Activated T-cell treated with anti-CD3 and anti-CD28 coated beads for 48 hours (primary cell): ENCODE measurements around the gene CD163L1.
"Not testable (repeated sequence)": the region's sequence is repeated elsewhere in the genome, so short reads cannot be mapped to it uniquely, and the experiment has no call there.

Experiments used
- DNase-seq: peaks from one replicate; pipeline ENCODE4 v3.0.0-alpha.2; 2020; ENCODE audit warnings: low read depth

Gene CD163L1

DNA sequence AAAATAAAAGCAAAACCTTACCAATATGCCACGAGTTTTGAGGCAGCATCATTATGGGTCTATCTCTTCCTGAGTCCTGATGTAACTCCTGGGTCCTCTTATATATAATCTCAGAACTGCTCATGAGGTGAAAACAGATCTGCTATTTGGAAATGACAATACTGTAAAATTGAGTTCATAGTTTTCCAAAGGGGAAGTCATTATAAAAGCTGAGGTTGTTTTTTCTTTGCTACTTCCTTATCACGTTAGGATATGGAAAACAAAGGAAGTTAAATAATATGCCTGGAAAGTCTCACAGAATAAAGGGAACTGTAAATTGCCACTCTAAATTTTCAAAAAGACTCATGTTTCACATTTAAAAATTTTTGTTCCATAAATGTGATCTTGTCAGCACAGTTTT lies at the start of gene CD163L1:
Gene CD163L1 (minus strand): TSS at position 78 of the 400 bp plus-strand sequence. CDS start 26 bp downstream, at position 52.
- DNase-seq: no peak

DNA sequence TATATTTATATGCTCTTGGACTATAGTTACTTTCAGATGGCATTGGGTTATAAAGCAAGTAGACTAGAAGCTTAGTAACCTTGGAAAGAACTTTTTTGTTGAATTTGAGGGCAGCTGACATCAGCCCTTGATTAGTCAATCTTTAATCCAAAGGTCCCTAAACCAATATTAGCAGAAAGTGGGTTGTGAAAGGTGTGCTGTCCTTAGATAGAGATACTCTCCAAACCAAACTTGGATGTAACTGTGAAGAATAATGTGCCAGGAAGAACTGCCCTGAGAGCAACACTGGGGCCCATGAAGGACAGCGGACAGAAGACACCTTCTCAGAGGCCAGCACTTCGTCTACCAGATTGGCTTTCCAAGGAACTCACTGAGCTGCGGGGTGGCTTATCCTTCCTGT lies 49.1 kb upstream of the CD163L1 start:
- no peak for DNase-seq

DNA sequence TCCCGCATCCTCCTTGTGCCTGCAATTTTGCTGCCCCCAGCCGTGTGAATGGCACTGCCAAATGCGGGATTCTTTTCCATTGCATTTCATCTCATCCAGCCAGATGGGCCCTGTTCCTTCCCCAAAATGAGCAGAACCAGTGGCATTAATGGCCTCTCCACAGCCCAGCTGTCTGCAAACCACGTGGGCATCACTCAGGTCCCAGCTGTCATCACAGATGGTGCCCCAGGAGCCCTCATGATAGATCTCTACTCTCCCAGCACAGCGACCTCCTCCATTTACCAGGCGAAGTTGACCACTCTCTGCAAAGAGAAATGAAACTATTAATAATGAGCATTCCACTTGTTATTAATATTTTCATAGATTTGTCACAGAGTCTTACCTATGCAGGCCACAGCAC lies 42.6 kb upstream of the CD163L1 start:
- no peak for DNase-seq

DNA sequence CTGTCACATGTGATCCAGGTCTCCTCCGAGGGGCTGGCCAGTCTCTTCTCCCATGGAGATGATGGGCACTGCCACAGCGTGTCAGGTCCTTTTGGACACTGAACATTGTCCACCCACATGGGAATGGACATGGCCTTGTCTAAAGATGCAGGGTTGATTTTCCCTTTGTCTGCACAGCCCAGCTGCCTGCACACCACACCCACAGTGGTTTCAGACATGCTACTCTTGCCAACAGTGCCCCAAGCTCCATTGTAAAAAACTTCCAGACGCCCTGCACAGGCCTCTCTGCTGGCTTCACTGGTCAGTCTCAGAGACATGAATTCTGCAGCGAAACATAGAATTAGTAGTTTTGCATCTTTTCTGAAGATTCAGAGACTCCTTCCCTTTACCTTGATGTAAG lies 41.1 kb upstream of the CD163L1 start:
- DNase-seq: no peak

DNA sequence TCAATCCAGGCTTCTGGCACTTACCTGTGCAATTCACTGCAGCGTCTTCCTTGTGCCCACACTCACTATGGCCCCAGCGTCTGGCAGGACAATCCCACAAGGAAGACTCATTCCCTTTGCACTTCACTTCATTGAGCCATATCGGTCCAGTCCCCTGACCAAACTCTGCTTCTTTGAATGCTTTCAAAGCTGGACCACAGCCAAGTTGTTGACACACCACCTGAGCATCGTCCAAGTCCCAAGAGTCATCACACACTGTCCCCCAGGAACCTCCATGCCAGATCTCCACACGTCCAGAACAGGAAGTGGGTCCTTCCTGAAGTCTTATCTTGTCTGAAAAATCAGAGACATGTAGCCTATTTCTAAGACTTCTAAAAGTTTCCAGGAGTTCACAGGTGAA lies 39.4 kb upstream of the CD163L1 start:
- no peak for DNase-seq

DNA sequence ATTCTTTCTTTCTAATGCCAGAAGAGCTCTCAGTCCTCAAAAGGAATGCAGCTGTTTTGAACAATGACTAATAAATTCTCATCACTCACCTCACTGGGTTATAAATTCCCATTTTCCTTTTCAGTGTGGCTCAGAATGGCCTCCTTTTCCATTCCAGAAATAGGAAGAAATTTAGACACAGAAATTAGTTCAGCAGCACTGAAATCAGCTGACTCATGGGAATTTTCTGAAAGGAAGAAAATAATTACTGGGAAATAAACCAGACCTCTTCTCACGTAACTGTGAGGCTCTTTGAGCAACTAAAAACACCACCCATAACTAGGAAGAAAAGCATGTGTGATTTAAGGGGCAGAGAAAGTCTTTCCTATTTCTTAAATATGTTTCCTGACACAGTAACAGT lies 35.8 kb upstream of the CD163L1 start:
- DNase-seq: no peak

DNA sequence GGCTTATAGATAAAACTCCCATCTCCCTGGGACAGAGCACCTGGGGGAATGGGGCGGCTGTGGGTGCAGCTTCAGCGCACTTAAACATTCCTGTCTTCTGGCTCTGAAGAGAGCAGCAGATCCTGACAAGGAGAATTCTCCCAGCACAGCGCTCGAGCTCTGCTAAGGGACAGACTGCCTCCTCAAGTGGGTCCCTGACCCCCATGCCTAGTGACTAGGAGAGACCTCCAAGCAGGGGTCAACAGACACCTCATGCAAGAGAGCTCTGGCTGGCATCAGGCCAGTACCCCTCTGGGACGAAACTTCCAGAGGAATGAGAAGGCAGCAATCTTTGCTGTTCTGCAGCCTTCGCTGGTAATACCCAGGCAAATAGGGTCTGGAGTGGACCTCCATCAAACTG lies 28.1 kb upstream of the CD163L1 start:
- no peak for DNase-seq

DNA sequence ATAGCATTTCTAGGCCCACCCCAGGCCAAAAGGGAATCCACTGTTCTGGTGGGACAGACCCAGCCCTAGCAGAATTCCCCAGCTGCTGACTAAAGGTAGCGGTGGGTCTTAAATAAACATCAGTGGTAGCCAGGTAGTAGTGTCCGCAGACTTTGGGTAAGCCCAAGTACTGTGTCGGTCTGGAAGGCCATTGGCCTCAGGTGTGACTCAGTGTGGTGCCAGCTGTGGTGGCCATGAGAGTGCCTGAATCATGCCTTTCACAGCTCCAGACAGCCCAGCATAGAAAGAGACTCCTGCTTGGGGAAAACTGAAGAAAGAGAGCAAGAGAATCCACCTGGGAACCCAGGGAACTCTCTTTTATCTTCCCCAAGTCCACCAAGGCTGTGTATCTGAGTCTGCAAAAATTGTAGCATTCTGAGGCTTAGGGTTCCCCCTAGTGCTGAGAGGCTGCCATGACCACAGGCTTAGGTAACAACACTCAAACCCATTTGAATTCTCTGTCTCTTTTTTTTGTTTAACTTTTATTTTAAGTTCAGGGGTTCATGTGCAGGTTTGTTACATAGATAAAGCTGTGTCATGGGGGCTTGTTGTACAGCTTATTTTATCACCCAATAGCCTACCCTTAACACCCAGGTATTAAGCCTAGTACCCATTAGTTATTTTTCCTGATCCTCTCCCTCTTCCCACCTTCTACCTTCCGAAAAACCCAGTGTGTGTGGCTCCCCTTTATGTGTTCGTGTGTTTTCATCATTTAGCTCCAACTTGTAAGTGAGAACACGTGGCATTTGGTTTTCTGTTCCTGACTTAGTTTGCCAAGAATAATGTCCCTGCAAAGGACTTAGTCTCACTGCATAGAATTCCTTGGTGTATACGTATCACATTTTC lies 16.7 kb upstream of the CD163L1 start:
- peak; percentile 19 for DNase-seq

DNA sequence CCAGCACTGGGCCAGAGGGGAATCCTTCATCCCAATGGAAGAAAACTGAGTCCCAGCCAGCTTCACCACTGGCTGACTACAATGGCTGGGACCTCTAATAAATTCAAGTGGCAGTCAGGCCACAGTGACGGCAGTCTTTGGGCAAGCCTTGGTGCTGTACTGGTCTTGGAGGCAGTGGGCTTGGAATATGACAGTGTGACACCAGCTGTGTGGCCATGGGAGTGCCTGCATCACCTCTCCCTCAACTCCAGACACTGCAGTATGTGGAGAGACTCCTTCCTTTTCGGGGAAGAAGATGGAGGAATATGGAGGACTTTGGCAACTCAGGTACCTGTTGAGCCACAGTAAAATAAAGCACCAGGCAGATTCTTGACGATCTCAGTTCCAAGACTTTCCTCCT lies 16.0 kb upstream of the CD163L1 start:
- no peak for DNase-seq

DNA sequence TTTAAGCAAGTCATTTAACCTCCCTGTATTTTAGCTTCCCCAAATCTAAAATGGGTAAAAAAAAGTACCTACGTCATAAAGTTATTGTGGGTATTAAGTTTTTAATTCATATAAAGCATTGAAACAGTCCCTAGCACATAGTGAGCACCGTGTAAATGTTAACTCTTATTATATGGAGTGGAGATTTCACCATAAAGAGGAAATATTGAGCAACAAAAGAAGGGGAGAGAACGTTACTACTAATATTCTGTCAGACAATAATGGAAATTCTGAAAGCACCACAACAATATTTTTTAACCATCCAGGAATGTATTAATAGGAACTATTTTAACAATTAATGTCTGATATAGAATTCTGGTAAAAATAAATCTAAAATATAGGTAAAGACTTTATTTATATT lies 7.8 kb upstream of the CD163L1 start:
- no peak for DNase-seq

DNA sequence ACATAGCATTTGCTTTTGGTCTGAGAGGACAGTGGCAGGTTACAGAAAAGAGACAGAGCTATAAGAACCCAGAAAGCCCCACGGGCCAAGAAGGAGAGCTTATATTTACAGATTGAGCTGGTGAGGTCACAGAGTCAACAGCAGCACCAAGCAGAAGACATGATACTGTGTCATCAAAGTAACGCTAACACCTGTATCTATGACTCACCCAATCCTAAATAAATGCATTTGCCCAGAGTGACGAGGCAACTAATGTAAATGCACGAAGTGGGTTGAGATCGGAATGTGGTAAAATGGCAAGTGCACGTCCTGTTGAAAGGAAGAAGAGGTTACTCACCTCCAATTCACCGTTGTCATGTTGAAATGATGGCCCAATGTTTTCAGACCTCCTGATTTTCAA lies 6.7 kb upstream of the CD163L1 start:
- no peak for DNase-seq

DNA sequence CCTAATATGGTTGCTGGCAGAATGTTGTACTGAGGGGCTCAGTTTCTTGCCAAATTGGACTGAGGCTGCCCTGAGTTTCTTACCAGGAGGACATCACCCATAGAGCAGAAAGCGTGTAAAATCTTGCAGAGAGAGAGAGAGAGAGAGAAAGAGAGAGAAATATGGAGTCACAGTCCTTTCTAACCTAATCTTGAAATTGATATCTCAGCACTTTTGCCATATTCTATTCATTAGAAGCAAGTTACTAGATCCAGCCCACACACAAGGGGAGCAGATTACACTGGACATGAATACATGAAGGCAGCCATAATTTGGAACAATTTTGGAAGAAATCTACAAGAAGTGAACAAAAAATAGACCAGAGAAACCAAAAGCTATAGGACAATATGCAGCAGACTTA lies 4.1 kb upstream of the CD163L1 start:
- no peak for DNase-seq

DNA sequence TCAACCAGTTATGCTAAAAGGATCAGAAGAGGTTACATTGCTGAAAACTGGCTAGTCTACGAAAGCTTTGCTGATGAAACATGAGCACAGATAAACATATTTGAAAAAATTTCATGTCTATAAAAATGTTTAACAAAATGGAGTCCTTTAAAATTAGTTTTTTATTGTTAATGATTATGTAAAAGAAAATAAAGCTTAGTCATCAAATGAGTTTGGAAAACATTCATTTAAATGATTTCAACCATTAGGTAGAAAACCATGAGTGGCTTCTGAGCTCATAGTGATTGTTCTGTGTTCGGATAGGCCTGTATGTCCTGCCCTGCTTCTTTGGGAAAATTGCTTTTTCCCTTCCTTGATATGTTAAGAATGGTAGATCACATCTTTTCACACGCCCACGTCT lies 584 bp upstream of the CD163L1 start:
- DNase-seq: no peak

DNA sequence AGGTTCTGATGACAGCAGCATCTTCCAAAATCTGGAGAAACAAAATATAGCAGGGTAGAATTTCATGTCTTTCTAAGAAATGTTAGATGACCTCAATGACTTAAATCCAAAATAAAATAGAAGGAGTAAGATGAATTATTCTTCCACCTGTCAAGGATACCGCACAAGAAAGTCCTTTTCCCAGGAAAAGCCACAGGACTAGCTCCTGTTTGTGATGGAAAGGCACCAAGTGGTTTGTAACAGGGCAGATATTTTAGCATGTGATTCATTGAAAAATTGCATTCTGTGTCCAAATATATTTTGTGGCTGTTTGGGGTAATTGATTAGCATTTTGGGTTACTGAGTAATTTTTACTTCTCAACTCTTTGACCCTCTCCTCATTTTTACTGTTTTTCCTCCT lies 2.7 kb downstream of the CD163L1 start:
- DNase-seq: no peak

DNA sequence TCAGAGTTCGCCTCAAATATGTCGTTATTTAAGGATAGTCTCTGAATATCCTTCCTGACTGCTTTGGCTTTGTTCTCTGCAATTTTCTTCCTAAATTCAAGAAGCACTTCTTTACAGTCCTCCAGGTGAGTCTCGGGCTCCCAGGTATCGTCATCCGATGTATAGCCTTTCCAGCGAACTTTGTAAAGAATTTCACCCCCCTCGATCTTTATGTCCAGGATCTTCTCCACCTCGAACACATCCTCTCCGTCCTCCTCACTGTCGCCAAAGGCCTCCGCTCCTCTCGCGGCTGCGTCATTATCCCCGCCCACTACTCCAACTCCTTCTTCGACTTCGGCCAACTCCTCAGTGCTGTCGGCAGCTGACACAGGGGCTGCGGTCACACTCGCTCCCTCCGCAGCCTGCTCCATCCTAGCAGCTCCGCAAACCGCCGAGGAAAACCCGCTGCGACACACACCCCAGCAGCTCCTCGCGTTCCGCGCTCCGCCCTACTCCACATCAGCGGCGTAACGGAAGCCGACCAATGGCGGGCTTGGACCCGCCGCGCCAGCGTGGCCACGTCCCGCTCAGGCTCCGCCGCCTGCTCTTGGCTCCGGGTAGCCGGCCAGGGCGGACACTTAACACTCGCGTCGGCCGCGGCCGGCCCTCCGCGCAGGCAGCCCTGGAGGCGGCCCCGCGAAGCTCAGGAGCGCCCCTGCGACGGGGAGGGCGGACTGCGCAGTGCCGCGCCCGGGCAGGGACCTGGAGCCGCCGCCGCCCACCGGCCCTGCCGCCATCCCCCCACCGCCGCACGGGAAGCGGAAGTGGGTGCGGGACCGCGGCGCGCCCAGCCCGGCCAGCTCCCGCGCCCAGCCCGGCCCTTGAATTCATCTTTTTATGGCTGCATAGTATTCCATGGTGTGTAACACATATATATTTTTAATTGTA lies 4.1 kb downstream of the CD163L1 start:
- peak; percentile 37 for DNase-seq

DNA sequence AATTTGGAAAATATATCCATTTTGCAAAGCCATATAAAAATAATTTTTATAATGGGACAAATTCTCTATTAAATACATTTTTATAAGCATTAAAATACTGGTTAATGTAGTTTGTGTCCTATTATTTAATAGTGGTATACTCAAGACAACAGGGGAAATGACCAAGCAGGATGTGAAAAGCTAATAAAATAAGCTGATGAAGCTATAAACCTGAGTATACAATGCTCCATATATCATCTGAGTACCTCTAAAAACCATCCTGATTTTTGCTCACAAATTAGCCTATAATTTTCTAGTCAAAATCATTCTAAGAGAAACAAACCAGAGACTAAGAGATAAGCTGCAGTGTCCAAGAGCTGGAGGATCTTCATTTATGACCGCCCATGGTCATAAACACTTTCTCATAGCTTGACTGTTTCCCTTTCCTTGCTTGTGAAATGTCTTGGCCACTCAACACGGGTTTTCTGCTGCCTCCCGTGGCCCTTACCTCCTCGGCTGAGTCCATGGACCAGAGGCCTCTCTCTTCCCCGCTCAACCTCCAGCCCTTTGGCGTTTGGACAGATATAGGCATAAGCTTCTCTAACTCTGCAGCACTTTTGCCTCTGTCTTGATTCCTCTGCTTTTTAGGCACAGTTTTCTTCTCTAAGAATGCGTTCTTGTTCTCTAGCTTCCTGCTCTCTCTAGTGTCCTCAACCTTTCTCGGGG lies 5.5 kb downstream of the CD163L1 start:
- not testable (repeated sequence) for DNase-seq

DNA sequence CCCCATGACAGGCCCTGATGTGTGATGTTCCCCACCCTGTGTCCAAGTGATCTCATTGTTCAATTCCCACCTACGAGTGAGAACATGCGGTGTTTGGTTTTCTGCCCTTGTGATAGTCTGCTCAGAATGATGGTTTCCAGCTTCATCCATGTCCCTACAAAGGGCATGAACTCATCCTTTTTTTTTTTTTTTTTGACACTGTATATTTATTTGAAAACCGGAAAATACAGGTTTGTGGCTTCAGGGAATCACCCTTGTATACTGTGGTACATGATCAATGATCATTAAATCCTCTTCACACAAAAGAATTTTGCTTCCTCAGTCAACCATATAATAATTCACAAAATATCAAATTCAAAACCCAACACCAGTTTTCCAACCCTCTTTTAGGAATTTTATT lies 6.5 kb downstream of the CD163L1 start:
- not testable (repeated sequence) for DNase-seq

DNA sequence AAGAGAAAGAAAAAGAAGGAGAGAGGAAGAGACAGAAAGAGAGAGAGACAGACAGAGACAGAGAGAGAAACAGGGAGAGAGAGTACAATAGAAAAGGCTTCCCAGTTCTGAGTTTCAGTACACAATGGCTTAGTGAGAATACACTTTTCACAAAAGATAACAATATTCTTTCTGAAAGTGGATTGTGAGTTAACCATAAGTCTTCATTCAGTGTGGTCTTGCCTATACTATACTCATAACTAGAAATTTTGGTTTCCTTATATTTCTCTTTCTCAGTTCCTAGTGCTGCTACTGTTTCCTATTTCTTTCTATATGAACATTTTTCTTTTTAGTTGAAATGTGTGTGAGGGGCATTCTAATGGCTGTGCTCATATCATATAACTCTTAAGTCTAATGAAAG lies 9.3 kb downstream of the CD163L1 start:
- DNase-seq: no peak

DNA sequence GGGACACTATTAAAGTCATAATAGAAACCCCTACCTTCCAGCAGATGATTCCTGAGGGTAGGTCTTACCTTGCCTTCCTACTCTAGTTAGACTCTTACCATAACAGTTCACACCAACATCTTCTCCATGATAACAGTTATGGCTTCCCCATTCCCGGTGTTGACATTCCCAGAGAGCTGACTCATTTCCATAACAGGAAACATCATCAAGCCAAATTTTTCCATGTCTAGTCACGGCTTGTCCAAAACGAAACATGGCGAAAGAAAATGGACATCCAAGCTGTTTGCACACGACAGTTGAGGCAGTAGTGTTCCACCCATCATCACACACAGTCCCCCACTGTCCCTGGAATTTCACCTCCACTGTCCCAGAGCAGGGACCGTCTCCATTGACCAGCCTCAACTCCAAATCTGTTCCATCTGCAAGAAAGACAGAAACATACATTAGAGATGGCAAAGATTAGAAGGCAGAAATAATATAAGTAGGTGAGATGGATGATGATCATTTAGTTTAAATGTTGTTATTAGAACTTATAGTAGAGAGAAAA lies 10.6 kb downstream of the CD163L1 start:
- DNase-seq: no peak

DNA sequence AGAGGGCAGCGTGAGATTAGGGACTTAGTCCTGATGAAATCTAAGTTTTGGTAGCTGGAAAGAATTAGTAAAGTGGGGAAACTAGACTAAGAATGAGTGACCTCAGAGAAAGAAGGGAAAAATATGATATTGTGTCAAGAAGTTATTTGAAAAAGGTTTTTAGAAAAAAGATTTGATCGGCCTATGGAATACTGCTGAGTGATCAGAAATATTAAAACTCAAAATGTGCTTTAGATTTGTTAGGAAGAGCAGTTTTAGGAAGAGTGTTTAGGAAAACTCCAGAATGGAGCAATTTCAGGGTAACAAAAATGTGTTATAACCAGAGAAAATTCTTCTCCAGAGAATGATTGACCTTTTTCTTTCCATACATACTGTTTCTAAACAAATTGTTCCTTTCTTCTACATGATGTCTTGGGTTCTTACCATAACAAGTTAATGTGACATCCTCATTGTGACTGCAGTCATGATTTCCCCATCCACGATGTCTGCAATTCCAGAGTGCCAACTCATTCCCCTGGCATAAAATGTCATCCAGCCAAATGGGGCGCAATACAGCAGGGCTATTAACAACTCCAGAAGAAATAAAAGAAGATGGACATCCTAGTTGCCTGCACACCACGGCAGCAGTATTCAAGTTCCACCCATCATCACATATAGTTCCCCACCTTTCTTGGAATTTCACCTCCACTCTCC lies 11.8 kb downstream of the CD163L1 start:
- no peak for DNase-seq

DNA sequence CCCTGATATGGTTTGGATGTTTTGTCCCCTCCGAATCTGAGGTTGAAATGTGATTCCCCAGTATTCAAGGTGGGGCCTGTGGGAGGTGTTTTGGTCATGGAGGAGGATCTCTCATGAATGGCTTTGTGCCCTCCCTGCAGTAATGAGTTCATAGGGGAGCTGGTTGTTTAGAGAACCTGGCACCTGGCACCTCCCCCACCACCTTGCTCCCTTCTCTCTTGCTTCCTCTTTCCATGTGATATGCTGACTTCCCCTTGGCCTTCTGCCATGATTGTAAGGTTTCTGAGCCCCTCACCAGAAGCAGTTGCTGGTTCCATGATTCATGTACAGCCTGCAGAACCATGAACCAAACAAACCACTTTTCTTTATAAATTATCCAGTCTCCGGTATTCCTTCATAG lies 32.6 kb downstream of the CD163L1 start:
- DNase-seq: no peak

DNA sequence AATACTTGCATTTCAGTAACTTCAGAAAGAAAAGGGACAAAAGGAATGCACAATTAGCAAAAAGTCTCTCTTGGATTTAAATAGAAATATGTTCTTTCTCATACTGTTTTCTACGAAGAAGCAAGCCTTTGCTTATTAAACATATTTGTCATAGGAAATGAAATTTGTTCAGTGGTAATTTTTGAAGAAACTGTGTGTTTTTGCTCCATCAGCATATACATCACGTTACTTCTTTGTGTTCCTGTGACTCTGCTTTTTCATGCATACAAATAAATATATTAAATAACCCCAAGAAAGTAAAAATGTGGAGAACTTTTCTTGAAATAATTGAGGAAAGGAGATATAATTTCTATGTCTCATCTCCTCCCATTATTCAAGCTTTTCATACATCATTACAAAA lies 39.7 kb downstream of the CD163L1 start:
- DNase-seq: no peak
